HG02973 (cell line): Measurements from ENCODE around the gene ROCK1.

Experiments used
- ATAC-seq: cut with Tn5 transposase; IDR thresholded peaks from one replicate; pipeline ENCODE4 v1.9.1; 2021; ENCODE audit warnings: moderate library complexity; ENCODE audit not compliant: unreplicated experiment

ROCK1 gene

GRCh38 chr18:21109936-21110712, 1.5 kb downstream of the ROCK1 start:
- peak; percentile 1 for ATAC-seq

- ATAC-seq: no peak
These were observed 5.7 kb downstream of the ROCK1 start for GRCh38 chr18:21105936-21106335.

GRCh38 chr18:21101172-21101571, 10.4 kb downstream of the ROCK1 start:
- ATAC-seq: no peak

GRCh38 chr18:21100678-21101077, 10.9 kb downstream of the ROCK1 start:
- ATAC-seq: no peak

- ATAC-seq: no peak
These were observed 11.5 kb downstream of the ROCK1 start for GRCh38 chr18:21100146-21100545.

- peak; percentile 65 for ATAC-seq
These were observed 12.2 kb downstream of the ROCK1 start for GRCh38 chr18:21099442-21099841.

- no peak for ATAC-seq
These were observed 14.9 kb downstream of the ROCK1 start for GRCh38 chr18:21096760-21097159.

GRCh38 chr18:21093133-21093532, 18.5 kb downstream of the ROCK1 start:
- ATAC-seq: no peak

GRCh38 chr18:21090680-21091079, 20.9 kb downstream of the ROCK1 start:
- ATAC-seq: no peak

GRCh38 chr18:21085579-21086166, 25.9 kb downstream of the ROCK1 start:
- ATAC-seq: no peak

GRCh38 chr18:21084511-21085078, 27.0 kb downstream of the ROCK1 start:
- no peak for ATAC-seq

GRCh38 chr18:21083017-21083416, 28.6 kb downstream of the ROCK1 start:
- ATAC-seq: no peak

- ATAC-seq: no peak
These were observed 30.2 kb downstream of the ROCK1 start for GRCh38 chr18:21081426-21081825.

- no peak for ATAC-seq
These were observed 31.0 kb downstream of the ROCK1 start for GRCh38 chr18:21080576-21080975.

GRCh38 chr18:21074336-21075323, 37.0 kb downstream of the ROCK1 start:
- ATAC-seq: no peak

GRCh38 chr18:21073180-21073579, 38.4 kb downstream of the ROCK1 start:
- ATAC-seq: no peak

- no peak for ATAC-seq
These were observed 40.5 kb downstream of the ROCK1 start for GRCh38 chr18:21071071-21071470.

- ATAC-seq: no peak
These were observed 42.1 kb downstream of the ROCK1 start for GRCh38 chr18:21069468-21069867.

- no peak for ATAC-seq
These were observed 47.3 kb downstream of the ROCK1 start for GRCh38 chr18:21064347-21064746.

- no peak for ATAC-seq
These were observed 48.6 kb downstream of the ROCK1 start for GRCh38 chr18:21063011-21063410.

- no peak for ATAC-seq
These were observed 54.5 kb downstream of the ROCK1 start for GRCh38 chr18:21057112-21057511.
